GM19438 (cell line): ENCODE data around the gene CAMK2A.

ENCODE experiments used
- ATAC-seq: cut with Tn5 transposase; IDR thresholded peaks from one replicate; pipeline ENCODE4 v1.9.1; 2021; ENCODE audit warnings: low read depth; ENCODE audit not compliant: unreplicated experiment

CAMK2A gene

GRCh38 chr5:150317048-150318003, 27.8 kb upstream of the CAMK2A start:
- no peak for ATAC-seq

GRCh38 chr5:150316320-150316719, 26.7 kb upstream of the CAMK2A start:
- ATAC-seq: no peak

- no peak for ATAC-seq
These were observed 25.7 kb upstream of the CAMK2A start for GRCh38 chr5:150315245-150315644.

- ATAC-seq: no peak
These were observed 24.5 kb upstream of the CAMK2A start for GRCh38 chr5:150313921-150314716.

GRCh38 chr5:150313501-150313900, 23.9 kb upstream of the CAMK2A start:
- no peak for ATAC-seq

DNA sequence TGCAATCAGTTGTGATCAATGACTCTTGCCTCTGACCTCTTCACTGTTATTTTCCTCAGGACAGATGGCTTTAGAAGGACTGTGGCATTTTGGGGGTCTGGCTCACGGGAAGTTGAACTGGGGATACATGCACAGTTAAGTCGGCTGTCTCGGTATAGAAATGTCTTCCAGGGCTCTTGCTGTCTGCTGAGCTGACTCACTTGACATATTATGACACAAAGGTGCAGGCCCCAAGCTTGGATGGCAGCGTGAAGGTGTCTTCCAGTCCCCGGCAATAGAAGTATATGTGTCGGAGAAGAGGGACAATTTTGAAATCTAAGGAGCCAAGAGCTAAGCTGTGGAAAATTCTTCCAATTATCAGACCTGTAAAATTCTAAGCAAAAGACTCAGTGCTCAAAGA, 22.9 kb upstream of the CAMK2A start:
- no peak for ATAC-seq

GRCh38 chr5:150311015-150311692, 21.6 kb upstream of the CAMK2A start:
- ATAC-seq: no peak

- ATAC-seq: no peak
These were observed 20.7 kb upstream of the CAMK2A start for GRCh38 chr5:150310246-150310645.

GRCh38 chr5:150309886-150310239, 20.3 kb upstream of the CAMK2A start:
- no peak for ATAC-seq

GRCh38 chr5:150309101-150309885, 19.7 kb upstream of the CAMK2A start:
- no peak for ATAC-seq

DNA sequence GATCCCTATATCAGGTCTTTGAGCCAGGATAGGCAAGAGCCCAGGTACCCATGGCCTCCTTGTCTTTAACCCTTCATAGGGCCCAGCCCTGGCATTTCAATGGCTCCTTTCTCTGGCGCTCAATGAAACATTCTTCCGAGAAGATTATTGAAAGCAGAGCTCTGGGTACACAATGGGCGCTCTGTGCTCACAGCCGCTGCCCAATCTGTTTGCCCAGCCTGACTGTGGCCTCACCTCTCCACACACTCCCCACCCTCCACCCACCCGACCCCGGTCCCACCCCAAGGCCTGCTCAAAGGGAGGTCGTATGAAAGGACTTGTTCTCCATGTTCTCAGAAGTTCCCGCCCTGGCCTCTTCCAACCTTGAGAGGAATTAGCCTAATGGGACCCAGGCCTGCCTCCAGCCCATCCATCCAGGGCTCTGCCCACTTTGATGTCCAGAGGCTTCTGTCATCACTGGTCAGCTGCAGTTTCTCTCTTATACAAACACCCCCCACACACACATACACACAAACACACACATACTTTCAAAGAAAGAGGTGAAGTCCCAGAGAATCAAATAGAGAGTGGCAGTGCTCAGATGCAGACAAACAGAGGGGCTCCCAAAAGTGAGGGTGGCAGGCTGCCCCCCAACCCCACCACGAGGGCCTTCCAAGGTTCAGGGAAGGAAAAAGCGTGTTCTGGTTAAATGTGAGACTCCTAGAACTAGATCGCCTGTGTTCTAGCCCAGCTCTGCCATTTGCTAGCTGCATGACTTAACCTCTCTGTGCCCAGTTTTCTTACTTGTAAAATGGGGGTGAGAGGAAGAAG, 18.2 kb upstream of the CAMK2A start:
- ATAC-seq: no peak

- ATAC-seq: no peak
These were observed 17.2 kb upstream of the CAMK2A start for GRCh38 chr5:150306775-150307174.

GRCh38 chr5:150305557-150305956, 16.0 kb upstream of the CAMK2A start:
- no peak for ATAC-seq

DNA sequence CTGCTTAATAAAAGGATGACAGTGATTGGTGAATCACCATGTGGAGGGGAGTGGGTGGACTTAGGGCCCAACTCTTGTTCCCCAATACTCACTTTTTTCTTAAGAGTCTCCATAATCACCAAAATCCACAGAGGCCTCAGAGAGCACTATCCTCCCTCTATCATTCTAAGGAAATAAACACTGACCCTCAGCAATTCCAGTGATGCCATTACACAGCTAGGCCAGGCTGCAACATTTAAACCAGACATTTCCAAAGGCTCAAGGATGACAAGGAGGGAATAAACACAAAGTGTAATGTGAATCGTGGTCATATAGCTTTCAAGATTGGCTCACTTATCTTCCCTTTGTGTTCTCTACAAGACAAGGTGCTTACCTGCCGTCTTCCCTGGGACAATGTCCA, 15.5 kb upstream of the CAMK2A start:
- ATAC-seq: no peak

DNA sequence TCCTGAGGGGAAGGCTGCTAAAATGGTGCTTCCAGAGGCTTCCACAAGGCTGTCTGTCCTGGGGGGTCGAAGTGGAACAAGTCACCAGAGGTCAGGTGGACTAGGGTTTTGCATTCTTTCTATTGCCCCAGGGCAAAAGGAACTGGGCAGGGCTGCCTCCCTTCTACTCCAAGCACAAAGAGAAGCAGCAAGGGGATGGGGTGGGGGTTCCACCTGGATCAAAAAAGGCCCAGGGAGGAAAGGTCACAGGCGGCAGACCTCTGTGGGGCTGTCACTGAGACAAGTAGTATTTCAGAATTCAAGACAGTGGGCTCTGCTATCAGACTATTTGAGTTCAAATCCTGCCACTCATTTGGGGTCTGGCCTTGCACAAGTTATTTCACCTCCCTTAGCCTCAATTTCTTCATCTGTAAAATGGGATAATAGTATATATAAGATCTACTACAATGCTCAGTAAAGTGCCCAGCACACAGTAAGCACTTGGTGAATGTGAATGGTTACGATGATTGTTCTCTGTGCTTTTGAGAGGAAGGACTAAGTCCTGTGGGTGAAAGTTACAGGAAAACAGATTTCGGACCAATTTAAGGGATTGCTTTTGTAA, 15.0 kb upstream of the CAMK2A start:
- no peak for ATAC-seq

- no peak for ATAC-seq
These were observed 14.2 kb upstream of the CAMK2A start for GRCh38 chr5:150303660-150304386.

DNA sequence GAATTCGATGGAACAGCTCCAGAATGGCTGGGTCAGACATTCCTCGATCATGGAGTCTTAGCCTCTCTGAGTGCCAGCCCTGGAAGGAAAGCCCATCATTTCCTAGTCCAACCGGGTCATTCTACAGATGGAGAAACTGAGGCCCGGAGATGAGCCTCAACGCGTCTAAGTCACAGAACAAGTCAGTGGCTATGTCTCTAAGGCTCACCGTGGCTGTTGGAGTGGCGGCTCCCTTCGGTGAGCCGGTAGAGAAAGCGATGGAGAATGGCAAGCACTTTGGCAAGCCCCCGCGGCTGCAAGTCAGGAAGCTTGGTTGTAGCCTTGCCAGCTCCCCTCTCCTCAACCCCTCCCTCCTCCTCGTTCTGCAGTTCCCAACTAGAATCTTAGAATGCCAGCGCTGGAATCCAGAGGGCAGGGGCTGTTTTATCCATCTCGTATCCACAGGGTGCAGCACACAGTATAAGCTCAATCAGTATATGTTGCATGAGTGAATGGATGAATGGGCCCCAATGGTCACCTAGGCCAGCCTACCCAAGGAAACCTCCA, 13.6 kb upstream of the CAMK2A start:
- ATAC-seq: no peak
